Endodermal cell (in vitro differentiated cells): ENCODE results near the gene IFNL4. TPM values are rescaled to one million over a fixed set of nuclear protein-coding genes. Genes with fewer than 3 reads are reported as not detected.

Experiments used
- DNase-seq: peaks from one replicate; pipeline ENCODE4 v3.0.0-alpha.2; 2017
- H3K27ac ChIP-seq: 2 replicates; pipeline ENCODE4 v1.5.1; 2013; ENCODE audit warnings: mild to moderate bottlenecking, low read depth, low read length, moderate library complexity
- H3K27me3 ChIP-seq: 2 replicates; pipeline ENCODE4 v1.6.1; 2013; ENCODE audit warnings: mild to moderate bottlenecking, low read length, moderate library complexity; ENCODE audit not compliant: insufficient read depth, control insufficient read depth, poor library complexity, severe bottlenecking
- H3K36me3 ChIP-seq: 2 replicates; pipeline ENCODE4 v1.7.0; 2013; ENCODE audit warnings: mild to moderate bottlenecking, low read length, moderate library complexity; ENCODE audit not compliant: control insufficient read depth, insufficient read depth
- H3K4me1 ChIP-seq: one replicate; pipeline ENCODE4 v1.7.0; 2013; ENCODE audit warnings: low read length; ENCODE audit not compliant: control insufficient read depth, insufficient read depth
- H3K4me3 ChIP-seq: 2 replicates; pipeline ENCODE4 v1.5.1; 2013; ENCODE audit warnings: mild to moderate bottlenecking, low read length, moderate library complexity
- H3K9ac ChIP-seq: 2 replicates; pipeline ENCODE4 v1.6.1; 2013; ENCODE audit warnings: mild to moderate bottlenecking, low read length, moderate library complexity; ENCODE audit not compliant: poor library complexity, severe bottlenecking; ENCODE audit errors: extremely low read depth
- H3K9me3 ChIP-seq: 2 replicates; pipeline ENCODE4 v1.6.1; 2013; ENCODE audit warnings: mild to moderate bottlenecking, low read length, moderate library complexity; ENCODE audit not compliant: control insufficient read depth
- H3K27ac Mint-ChIP-seq: 2 replicates; pipeline ENCODE4 v1.8.0; 2020; ENCODE audit warnings: mixed read lengths
- H3K27me3 Mint-ChIP-seq: 2 replicates; pipeline ENCODE4 v1.8.0; 2021; ENCODE audit warnings: mild to moderate bottlenecking, mixed read lengths; ENCODE audit not compliant: insufficient read depth
- H3K36me3 Mint-ChIP-seq: 2 replicates; pipeline ENCODE4 v1.8.0; 2020; ENCODE audit warnings: low read depth, mixed read lengths
- H3K4me1 Mint-ChIP-seq: 2 replicates; pipeline ENCODE4 v1.8.0; 2020; ENCODE audit warnings: mixed read lengths
- H3K4me3 Mint-ChIP-seq: 2 replicates; pipeline ENCODE4 v1.8.0; 2020; ENCODE audit warnings: mild to moderate bottlenecking, moderate library complexity, mixed read lengths
- H3K9me3 Mint-ChIP-seq: 2 replicates; pipeline ENCODE4 v1.8.0; 2020; ENCODE audit warnings: mild to moderate bottlenecking, mixed read lengths
- CTCF ChIP-seq: fragments of 200-600 bp; sonication (generic); conservative IDR thresholded peaks from 2 replicates; pipeline ENCODE4 v1.5.0; 2021; ENCODE audit warnings: antibody characterized with exemption, mild to moderate bottlenecking
- WGBS, 2 experiments: methylation state at CpG; one replicate each; pipeline versions ENCODE4 v1.1.5 to v1.1.7; 2013; ENCODE audit warnings: missing lambda C conversion rate in 2 of 2, mixed read lengths in 1 of 2; ENCODE audit not compliant: insufficient coverage in 1 of 2, insufficient read length in 1 of 2; 5-methylcytosine and 5-hydroxymethylcytosine counted together
- total RNA-seq, 2 donors: library from RNA; stranded (reverse); fragmentation: NEBNext Ultra II Directional in 1 of 2; extraction: Animal tissue kit (Norgen Biotek cat#: 25700) in 1 of 2; gene quantifications; 2 replicates in 1 of 2; 3 replicates in 1 of 2; pipeline ENCODE4 v1.2.1, GENCODE V29; 2021

IFNL4 gene
- total RNA-seq, 2 donors from 2014 or later = not detected

- no peak overlapping the region for H3K4me3 Mint-ChIP-seq
- DNase-seq = no peak
- no peak overlapping the region for H3K27ac Mint-ChIP-seq
- H3K4me1 Mint-ChIP-seq = no peaks in the 10 kb centered on the region
- Histone ChIP-seq H3K9ac (no peak overlapping the region), H3K27ac (no peak overlapping the region), H3K4me1 (no peaks in the 10 kb centered on the region), H3K36me3 (no peaks in the 10 kb centered on the region), H3K27me3 (peaks cover 48% of the 10 kb centered on the region), H3K9me3 (no peaks in the 10 kb centered on the region), H3K4me3 (no peak overlapping the region)
- H3K36me3 Mint-ChIP-seq = no peaks in the 10 kb centered on the region
- peaks cover 12% of the 10 kb centered on the region for H3K9me3 Mint-ChIP-seq
- WGBS, 2 experiments = 89% methylated on average over 1 of the region's 1 CpG; no CpG with 5 or more reads in 1 of the 2 experiments
- H3K27me3 Mint-ChIP-seq = peaks cover 62% of the 10 kb centered on the region
- TF ChIP-seq CTCF = no peak
Observed at GRCh38 chr19:39282021-39282420, 33.4 kb upstream of the IFNL4 start.

- Mint-ChIP-seq H3K27me3 (peaks cover 56% of the 10 kb centered on the region), H3K9me3 (peaks cover 5% of the 10 kb centered on the region), H3K4me3 (no peak overlapping the region), H3K27ac (no peak overlapping the region), H3K36me3 (no peaks in the 10 kb centered on the region), H3K4me1 (no peaks in the 10 kb centered on the region)
- H3K9ac ChIP-seq = no peak overlapping the region
- no peak overlapping the region for H3K27ac ChIP-seq
- H3K4me1 ChIP-seq = no peaks in the 10 kb centered on the region
- no peak for TF ChIP-seq CTCF
- 79 to 91% methylated on average over 5 to 7 of the region's 7 CpGs for WGBS, 2 experiments
- DNase-seq = no peak
- H3K36me3 ChIP-seq = no peaks in the 10 kb centered on the region
- H3K4me3 ChIP-seq = no peak overlapping the region
- H3K9me3 ChIP-seq = no peaks in the 10 kb centered on the region
- H3K27me3 ChIP-seq = peaks cover 38% of the 10 kb centered on the region
Observed at GRCh38 chr19:39277598-39277997, 28.9 kb upstream of the IFNL4 start.

- Mint-ChIP-seq H3K4me3 (no peak overlapping the region), H3K27me3 (peaks cover 50% of the 10 kb centered on the region), H3K9me3 (no peaks in the 10 kb centered on the region), H3K4me1 (no peaks in the 10 kb centered on the region), H3K27ac (no peak overlapping the region), H3K36me3 (no peaks in the 10 kb centered on the region)
- Histone ChIP-seq H3K9ac (no peak overlapping the region), H3K27me3 (peaks cover 30% of the 10 kb centered on the region), H3K9me3 (no peaks in the 10 kb centered on the region), H3K4me1 (no peaks in the 10 kb centered on the region), H3K36me3 (no peaks in the 10 kb centered on the region), H3K27ac (no peak overlapping the region), H3K4me3 (no peak overlapping the region)
- TF ChIP-seq CTCF = no peak
- no peak for DNase-seq
- WGBS, 2 experiments = 91 to 97% methylated on average over 5 of the region's 5 CpGs
Observed at GRCh38 chr19:39276740-39277139, 28.1 kb upstream of the IFNL4 start.
